IMR-90 (cell line): ENCODE data around the gene SRPRB. TPM values are rescaled to one million over a fixed set of nuclear protein-coding genes. Genes with fewer than 3 reads are reported as not detected.

ENCODE experiments used
- ATAC-seq: fragments of 200-7000 bp; cut with Tn5 transposase; 2 replicates; pipeline ENCODE4 v1.9.1; 2020; ENCODE audit warnings: low read depth, mild to moderate bottlenecking, moderate library complexity
- BruUV-seq: library from RNA; stranded (reverse); fragments of 400-500 nt; replicated peaks from 2 replicates; lab custom pipeline; 2021; lab: Mats Ljungman, UMichigan
- CTCF ChIA-PET: fragments of 300-600 bp; formaldehyde crosslinking; extraction: SDS; loops from one replicate; lab custom pipeline; 2021; ENCODE audit warnings: antibody characterized with exemption; lab: Yijun Ruan, JAX
- POLR2A ChIA-PET: fragments of 300-600 bp; sonication (Branson Sonifier 250); formaldehyde crosslinking; loops from one replicate; lab custom pipeline; 2022; ENCODE audit warnings: antibody characterized with exemption; ENCODE audit not compliant: unreplicated experiment; lab: Charles Lee
- DNase-seq: peaks from one replicate; pipeline ENCODE4 v3.0.0; 2013
- H2AFZ ChIP-seq: replicated peaks from 2 replicates; pipeline ENCODE3; 2013; ENCODE audit warnings: low read length, mild to moderate bottlenecking; ENCODE audit not compliant: poor library complexity
- H2AK5ac ChIP-seq: 2 replicates; pipeline ENCODE4 v1.6.1; 2013; ENCODE audit warnings: low read depth, low read length, inconsistent platforms
- H2AK9ac ChIP-seq: replicated peaks from 2 replicates; pipeline ENCODE3; 2013; ENCODE audit warnings: mild to moderate bottlenecking, low read depth, low read length, moderate library complexity; ENCODE audit not compliant: poor library complexity
- H2BK120ac ChIP-seq: 2 replicates; pipeline ENCODE4 v1.6.1; 2013; ENCODE audit warnings: low read depth, low read length, inconsistent platforms
- H2BK15ac ChIP-seq: 3 replicates; pipeline ENCODE4 v1.6.1; 2013; ENCODE audit warnings: low read depth, low read length, inconsistent platforms
- H2BK20ac ChIP-seq: 2 replicates; pipeline ENCODE4 v1.6.1; 2013; ENCODE audit warnings: low read depth, mild to moderate bottlenecking, inconsistent platforms, low read length, moderate library complexity
- H2BK5ac ChIP-seq: 2 replicates; pipeline ENCODE4 v1.6.1; 2013; ENCODE audit warnings: mild to moderate bottlenecking, low read depth, low read length, inconsistent platforms; ENCODE audit not compliant: poor library complexity, severe bottlenecking
- H3K14ac ChIP-seq: replicated peaks from 2 replicates; pipeline ENCODE4 v1.6.1; 2013; ENCODE audit warnings: low read depth, low read length, inconsistent platforms
- H3K18ac ChIP-seq: 2 replicates; pipeline ENCODE4 v1.6.1; 2013; ENCODE audit warnings: low read depth, low read length, control low read depth
- H3K23ac ChIP-seq: 2 replicates; pipeline ENCODE4 v1.6.1; 2013; ENCODE audit warnings: low read depth, low read length, inconsistent platforms
- H3K27ac ChIP-seq: 2 replicates; pipeline ENCODE4 v1.5.1; 2013; ENCODE audit warnings: mild to moderate bottlenecking, control low read depth, low read length; ENCODE audit not compliant: insufficient read depth
- H3K27me3 ChIP-seq: 2 replicates; pipeline ENCODE4 v1.6.1; 2013; ENCODE audit warnings: low read length; ENCODE audit not compliant: control insufficient read depth, insufficient read depth
- H3K36me3 ChIP-seq: 2 replicates; pipeline ENCODE4 v1.6.1; 2013; ENCODE audit warnings: low read length, mixed read lengths; ENCODE audit not compliant: control insufficient read depth, insufficient read depth
- H3K4ac ChIP-seq: 2 replicates; pipeline ENCODE4 v1.6.1; 2013; ENCODE audit warnings: low read depth, low read length, inconsistent platforms
- H3K4me1 ChIP-seq: 2 replicates; pipeline ENCODE4 v1.6.1; 2013; ENCODE audit warnings: low read length, mixed read lengths; ENCODE audit not compliant: control insufficient read depth, insufficient read depth
- H3K4me2 ChIP-seq: 2 replicates; pipeline ENCODE4 v1.6.1; 2013; ENCODE audit warnings: low read depth, mild to moderate bottlenecking, control low read depth, low read length, moderate library complexity
- H3K4me3 ChIP-seq: 2 replicates; pipeline ENCODE4 v1.5.1; 2013; ENCODE audit warnings: low read depth, mild to moderate bottlenecking, control low read depth, low read length, moderate library complexity; ENCODE audit not compliant: insufficient read depth
- H3K56ac ChIP-seq: 2 replicates; pipeline ENCODE4 v1.6.1; 2013; ENCODE audit warnings: low read length, inconsistent platforms; ENCODE audit not compliant: insufficient read depth; ENCODE audit errors: extremely low read depth
- H3K79me1 ChIP-seq, 2 experiments: 2 replicates each; pipeline ENCODE4 v1.6.1; 2013; ENCODE audit warnings: low read length in 2 of 2, inconsistent platforms in 1 of 2, low read depth in 1 of 2
- H3K9ac ChIP-seq: 2 replicates; pipeline ENCODE4 v1.6.1; 2013; ENCODE audit warnings: low read depth, low read length, control low read depth
- H3K9me1 ChIP-seq: 2 replicates; pipeline ENCODE4 v1.6.1; 2013; ENCODE audit warnings: low read length, inconsistent platforms; ENCODE audit not compliant: insufficient read depth
- H3K9me3 ChIP-seq: 2 replicates; pipeline ENCODE4 v1.6.1; 2013; ENCODE audit warnings: low read length; ENCODE audit not compliant: control insufficient read depth, insufficient read depth
- H4K20me1 ChIP-seq: 2 replicates; pipeline ENCODE4 v1.6.1; 2013; ENCODE audit warnings: low read length, inconsistent platforms; ENCODE audit not compliant: insufficient read depth
- H4K5ac ChIP-seq: 2 replicates; pipeline ENCODE4 v1.6.1; 2013; ENCODE audit warnings: mild to moderate bottlenecking, low read depth, low read length, control low read depth
- H4K8ac ChIP-seq, 2 experiments: 2 replicates each; pipeline ENCODE4 v1.6.1; 2013; ENCODE audit warnings: low read depth in 2 of 2, low read length in 2 of 2, control low read depth in 1 of 2, inconsistent platforms in 1 of 2
- H4K91ac ChIP-seq: 2 replicates; pipeline ENCODE4 v1.6.1; 2013; ENCODE audit warnings: low read depth, low read length, inconsistent platforms; ENCODE audit not compliant: insufficient read depth
- MAFK ChIP-seq: IDR thresholded peaks from 2 replicates; pipeline ENCODE4 v1.6.1; 2012; ENCODE audit warnings: low read depth, low read length, improper control_type of control experiment
- USF2 ChIP-seq: fragments of 150-350 bp; IDR thresholded peaks from 2 replicates; pipeline ENCODE4 v1.6.1; 2017; ENCODE audit warnings: mild to moderate bottlenecking, antibody characterized with exemption, low read length, low read depth
- dilution Hi-C: fragments of 300-500 bp; cut with HindIII; formaldehyde crosslinking; loops from one replicate; pipeline ENCODE4 v1.14.3; 2018; ENCODE audit warnings: low sequenced_read_pairs; ENCODE audit not compliant: unreplicated experiment
- in situ Hi-C: fragments of 300-500 bp; cut with MboI; formaldehyde crosslinking; loops from 3 replicates; pipeline ENCODE4 v1.14.3; 2019; ENCODE audit warnings: low sequenced_read_pairs, inconsistent platforms, mixed read lengths
- intact Hi-C: fragments of 100-400 bp; cut with micrococcal nuclease; formaldehyde crosslinking; loops from 2 replicates; pipeline ENCODE4 v1.10.0; 2022
- polyA plus RNA-seq, 3 experiments: library from polyadenylated mRNA; depleted of rRNA; stranded (reverse); fragments of >200 nt; gene quantifications; 2 replicates each; pipeline ENCODE4 v1.2.3, GENCODE V29; 2012; ENCODE audit warnings: low replicate concordance in 1 of 3
- total RNA-seq: library from RNA; depleted of rRNA; stranded (reverse); fragments of >200 nt; gene quantifications from 2 replicates; pipeline ENCODE4 v1.2.3, GENCODE V29; 2012

The SRPRB gene
- total and polyA plus RNA-seq, 2 of the 4 experiments (the other 2 are of a cell fraction): 28.8 to 131 TPM

DNA sequence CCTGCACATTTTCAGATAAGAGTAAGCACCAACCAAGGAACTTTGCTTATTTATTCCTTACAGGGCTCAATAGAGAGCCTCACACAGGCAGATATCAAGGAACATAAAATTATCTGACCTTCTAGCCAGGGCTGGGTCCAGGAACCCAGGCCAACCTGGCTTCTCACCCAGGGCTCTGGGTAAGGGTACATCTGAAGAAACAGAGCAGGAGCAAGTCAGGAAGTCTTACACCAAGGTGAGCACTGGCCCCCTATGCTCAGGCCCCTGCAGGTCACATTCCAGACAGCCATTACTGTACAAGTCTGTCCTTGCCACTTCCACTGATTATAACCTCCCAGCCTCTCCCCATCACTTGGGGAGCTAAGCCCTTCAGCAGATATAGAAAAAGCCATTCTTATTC, 40.4 kb upstream of the SRPRB start:
- peaks cover 9% of the 10 kb centered on the region for H3K27me3 ChIP-seq
- no peak overlapping the region for H3K4me3 ChIP-seq
- H2AK5ac ChIP-seq: no peak overlapping the region
- intact Hi-C loops (no loop called here), dilution Hi-C loops (no loop called here), in situ Hi-C loops (no loop called here)
- H3K36me3 ChIP-seq: no peaks in the 10 kb centered on the region
- no peak overlapping the region for H4K91ac ChIP-seq
- CTCF ChIA-PET: no interaction called here
- no peaks in the 10 kb centered on the region; the same call in 1 of the 2 replicates for H4K20me1 ChIP-seq
- no peak overlapping the region for H2BK20ac ChIP-seq
- no peak overlapping the region for H3K23ac ChIP-seq
- POLR2A ChIA-PET: no interaction called here
- H4K8ac ChIP-seq: no peak overlapping the region
- H3K18ac ChIP-seq: no peak overlapping the region
- H2BK15ac ChIP-seq: no peak overlapping the region
- no peak overlapping the region for H3K56ac ChIP-seq
- no peaks in the 10 kb centered on the region for H3K4me1 ChIP-seq
- H3K4ac ChIP-seq: no peak overlapping the region
- no peak for ATAC-seq
- no peak overlapping the region for H2BK5ac ChIP-seq
- H3K27ac ChIP-seq: no peak overlapping the region
- no peak overlapping the region for H2AK9ac ChIP-seq
- H2AFZ ChIP-seq: no peak overlapping the region
- no peak overlapping the region for H3K14ac ChIP-seq
- H3K79me1 ChIP-seq: no peaks in the 10 kb centered on the region
- no peak overlapping the region for H3K4me2 ChIP-seq
- no peak for DNase-seq
- H2BK120ac ChIP-seq: no peak overlapping the region
- no TSS peak for BruUV-seq
- no peak overlapping the region for H3K9ac ChIP-seq
- no peak overlapping the region for H4K5ac ChIP-seq
- H3K9me3 ChIP-seq: no peaks in the 10 kb centered on the region
- no peak for TF ChIP-seq MAFK
- TF ChIP-seq USF2: no peak
- H3K9me1 ChIP-seq: no peaks in the 10 kb centered on the region
